Astrocyte (in vitro differentiated cells and primary cell): ENCODE data around the gene SLCO2A1. TPM values are rescaled to one million over a fixed set of nuclear protein-coding genes. Genes with fewer than 3 reads are reported as not detected.

Experiments
- DNase-seq: peaks from one replicate; pipeline ENCODE4 v3.0.0-alpha.2; 2010; ENCODE audit warnings: low read depth
- FAIRE-seq: peaks from 2 replicates; lab custom pipeline; 2011; peaks lifted over from hg19 to GRCh38; lab: Jason Lieb, UNC
- H2AFZ ChIP-seq: 2 replicates; pipeline ENCODE4 v1.6.0; 2012; ENCODE audit warnings: low read depth, low read length, inconsistent platforms
- H3K27ac ChIP-seq: 2 replicates; pipeline ENCODE4 v1.5.1; 2011; ENCODE audit warnings: low read depth, low read length, inconsistent platforms
- H3K27me3 ChIP-seq: 2 replicates; pipeline ENCODE4 v1.6.0; 2011; ENCODE audit warnings: low read length, inconsistent platforms; ENCODE audit not compliant: insufficient read depth
- H3K36me3 ChIP-seq: 2 replicates; pipeline ENCODE4 v1.5.1; 2011; ENCODE audit warnings: low read length, inconsistent platforms; ENCODE audit not compliant: insufficient read depth
- H3K4me1 ChIP-seq: 2 replicates; pipeline ENCODE4 v1.5.1; 2011; ENCODE audit warnings: low read length, inconsistent platforms; ENCODE audit not compliant: insufficient read depth
- H3K4me2 ChIP-seq: 2 replicates; pipeline ENCODE4 v1.6.0; 2012; ENCODE audit warnings: low read length, inconsistent platforms
- H3K4me3 ChIP-seq: 2 replicates; pipeline ENCODE4 v1.5.1; 2011; ENCODE audit warnings: low read depth, mild to moderate bottlenecking, low read length, inconsistent platforms; ENCODE audit not compliant: insufficient read depth
- H3K79me2 ChIP-seq: 2 replicates; pipeline ENCODE4 v1.6.0; 2012; ENCODE audit warnings: mild to moderate bottlenecking, low read length, inconsistent platforms; ENCODE audit not compliant: insufficient read depth
- H3K9ac ChIP-seq: 2 replicates; pipeline ENCODE4 v1.6.0; 2012; ENCODE audit warnings: mild to moderate bottlenecking, low read length, inconsistent platforms
- H3K9me3 ChIP-seq: 2 replicates; pipeline ENCODE4 v1.5.1; 2012; ENCODE audit warnings: low read depth, mild to moderate bottlenecking, low read length, inconsistent platforms; ENCODE audit not compliant: insufficient read depth
- H4K20me1 ChIP-seq: 2 replicates; pipeline ENCODE4 v1.6.0; 2012; ENCODE audit warnings: low read length, inconsistent platforms; ENCODE audit not compliant: insufficient read depth
- H3K27ac Mint-ChIP-seq: one replicate; pipeline ENCODE4 v1.8.0; 2021; ENCODE audit warnings: mild to moderate bottlenecking, mixed read lengths; ENCODE audit not compliant: unreplicated experiment
- H3K27me3 Mint-ChIP-seq: one replicate; pipeline ENCODE4 v1.8.0; 2021; ENCODE audit warnings: low read depth, mixed read lengths; ENCODE audit not compliant: unreplicated experiment
- H3K36me3 Mint-ChIP-seq: one replicate; pipeline ENCODE4 v1.8.0; 2021; ENCODE audit warnings: low read depth, mixed read lengths; ENCODE audit not compliant: unreplicated experiment
- H3K4me1 Mint-ChIP-seq: one replicate; pipeline ENCODE4 v1.8.0; 2021; ENCODE audit warnings: low read depth, mixed read lengths; ENCODE audit not compliant: unreplicated experiment
- H3K4me3 Mint-ChIP-seq: one replicate; pipeline ENCODE4 v1.8.0; 2021; ENCODE audit warnings: mild to moderate bottlenecking, moderate library complexity, mixed read lengths; ENCODE audit not compliant: unreplicated experiment
- H3K9me3 Mint-ChIP-seq: one replicate; pipeline ENCODE4 v1.8.0; 2021; ENCODE audit warnings: mild to moderate bottlenecking, mixed read lengths; ENCODE audit not compliant: unreplicated experiment
- EZH2 ChIP-seq: IDR thresholded peaks from 2 replicates; pipeline ENCODE4 v1.6.1; 2012; ENCODE audit warnings: mild to moderate bottlenecking, low read length, inconsistent platforms; ENCODE audit not compliant: insufficient read depth
- total RNA-seq: library from RNA; stranded (reverse); gene quantifications from 2 replicates; pipeline ENCODE4 v1.2.1, GENCODE V29; 2021
- TF ChIP-seq, protein P1 (sequence below): IDR thresholded peaks from 2 replicates; pipeline ENCODE4 v1.5.1; 2011; ENCODE audit warnings: low read depth, mild to moderate bottlenecking, inconsistent platforms, low read length, moderate library complexity; ENCODE audit not compliant: insufficient read depth

The SLCO2A1 gene
- total RNA-seq, 1 donor from 2014 or later: 2.1 TPM

DNA sequence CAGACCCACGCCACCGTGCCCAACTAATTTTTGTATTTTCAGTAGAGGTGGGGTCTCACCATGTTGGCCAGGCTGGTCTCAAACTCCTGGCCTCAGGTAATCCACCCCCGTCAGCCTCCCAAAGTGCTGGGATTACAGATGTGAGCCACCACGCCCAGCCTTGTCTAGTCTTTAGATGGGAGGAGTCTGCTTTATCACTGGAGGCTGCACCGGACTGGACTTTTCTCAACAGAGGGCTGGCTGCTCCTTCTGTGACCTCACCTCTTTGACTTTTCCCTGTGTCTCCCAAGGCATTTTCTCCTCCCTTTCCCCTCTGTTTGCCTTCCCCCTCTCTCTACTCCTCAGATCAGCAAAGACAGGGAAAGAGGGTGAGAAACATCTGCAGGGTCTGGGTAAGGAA lies 28.5 kb downstream of the SLCO2A1 start:
- H3K36me3 ChIP-seq: no peaks in the 10 kb centered on the region
- H3K4me3 Mint-ChIP-seq: no peak overlapping the region
- H3K27me3 ChIP-seq: peaks cover 6% of the 10 kb centered on the region
- peaks cover 3% of the 10 kb centered on the region for H3K36me3 Mint-ChIP-seq
- H3K79me2 ChIP-seq: no peaks in the 10 kb centered on the region
- H3K9me3 ChIP-seq: no peaks in the 10 kb centered on the region
- no peak for FAIRE-seq
- no peak for DNase-seq
- no peak overlapping the region for H3K27ac ChIP-seq
- H3K9ac ChIP-seq: no peak overlapping the region
- no peak overlapping the region for H3K4me2 ChIP-seq
- H3K4me1 Mint-ChIP-seq: peaks cover 15% of the 10 kb centered on the region
- no peaks in the 10 kb centered on the region for H4K20me1 ChIP-seq
- TF ChIP-seq EZH2: no peak
- TF ChIP-seq, protein P1, sequence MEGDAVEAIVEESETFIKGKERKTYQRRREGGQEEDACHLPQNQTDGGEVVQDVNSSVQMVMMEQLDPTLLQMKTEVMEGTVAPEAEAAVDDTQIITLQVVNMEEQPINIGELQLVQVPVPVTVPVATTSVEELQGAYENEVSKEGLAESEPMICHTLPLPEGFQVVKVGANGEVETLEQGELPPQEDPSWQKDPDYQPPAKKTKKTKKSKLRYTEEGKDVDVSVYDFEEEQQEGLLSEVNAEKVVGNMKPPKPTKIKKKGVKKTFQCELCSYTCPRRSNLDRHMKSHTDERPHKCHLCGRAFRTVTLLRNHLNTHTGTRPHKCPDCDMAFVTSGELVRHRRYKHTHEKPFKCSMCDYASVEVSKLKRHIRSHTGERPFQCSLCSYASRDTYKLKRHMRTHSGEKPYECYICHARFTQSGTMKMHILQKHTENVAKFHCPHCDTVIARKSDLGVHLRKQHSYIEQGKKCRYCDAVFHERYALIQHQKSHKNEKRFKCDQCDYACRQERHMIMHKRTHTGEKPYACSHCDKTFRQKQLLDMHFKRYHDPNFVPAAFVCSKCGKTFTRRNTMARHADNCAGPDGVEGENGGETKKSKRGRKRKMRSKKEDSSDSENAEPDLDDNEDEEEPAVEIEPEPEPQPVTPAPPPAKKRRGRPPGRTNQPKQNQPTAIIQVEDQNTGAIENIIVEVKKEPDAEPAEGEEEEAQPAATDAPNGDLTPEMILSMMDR: no peak
- H3K4me1 ChIP-seq: no peaks in the 10 kb centered on the region
- no peak overlapping the region for H2AFZ ChIP-seq
- H3K27me3 Mint-ChIP-seq: peaks cover 53% of the 10 kb centered on the region
- peaks cover 16% of the 10 kb centered on the region for H3K9me3 Mint-ChIP-seq
- no peak overlapping the region for H3K27ac Mint-ChIP-seq
- no peak overlapping the region for H3K4me3 ChIP-seq

DNA sequence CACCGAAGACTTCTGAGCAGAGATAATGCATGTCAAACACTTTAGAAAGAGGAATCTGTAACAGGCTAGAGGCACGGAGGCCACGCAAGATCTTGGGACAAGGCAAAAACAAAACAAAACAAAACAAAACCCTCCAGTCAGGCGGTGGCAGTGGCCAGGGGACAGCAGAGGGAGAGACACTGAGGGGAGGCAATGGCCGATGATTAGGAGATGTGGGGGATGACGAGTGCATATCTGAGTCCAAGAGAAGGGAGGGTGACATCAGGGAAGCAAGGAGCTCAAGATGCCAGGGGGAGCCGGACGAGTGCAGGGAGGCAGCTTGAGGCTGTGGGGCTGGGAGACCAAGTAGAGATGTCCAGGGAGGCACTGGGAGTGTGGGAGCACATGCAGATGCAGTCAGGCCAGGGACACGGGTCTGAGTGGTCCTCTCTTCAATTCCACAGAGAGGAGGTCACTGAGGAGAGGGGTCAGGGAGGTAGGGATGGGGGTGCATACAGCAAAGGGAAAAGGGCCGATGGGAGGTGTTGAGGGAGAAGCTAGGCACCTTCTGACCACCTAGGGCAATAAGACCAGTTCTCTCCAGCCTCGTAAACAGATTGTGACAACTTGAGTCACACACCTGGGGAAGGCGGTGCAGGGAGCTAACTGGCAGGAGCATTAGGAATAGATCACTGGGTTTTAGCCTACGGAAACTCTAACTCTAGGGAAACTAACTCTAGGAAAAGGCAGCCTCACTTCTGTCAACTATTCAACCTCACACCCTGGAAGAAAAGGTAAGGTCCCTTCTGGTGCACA lies 29.6 kb downstream of the SLCO2A1 start:
- H3K27ac Mint-ChIP-seq: no peak overlapping the region
- FAIRE-seq (no peak), DNase-seq (no peak)
- H3K4me3 ChIP-seq: no peak overlapping the region
- peaks cover 15% of the 10 kb centered on the region for H3K9me3 Mint-ChIP-seq
- H4K20me1 ChIP-seq: no peaks in the 10 kb centered on the region
- peaks cover 15% of the 10 kb centered on the region for H3K4me1 Mint-ChIP-seq
- H3K4me2 ChIP-seq: no peak overlapping the region
- H2AFZ ChIP-seq: no peak overlapping the region
- H3K9ac ChIP-seq: no peak overlapping the region
- peaks cover 59% of the 10 kb centered on the region for H3K27me3 Mint-ChIP-seq
- H3K36me3 ChIP-seq: no peaks in the 10 kb centered on the region
- no peak for TF ChIP-seq EZH2
- TF ChIP-seq, protein P1: no peak
- peaks cover 3% of the 10 kb centered on the region for H3K36me3 Mint-ChIP-seq
- no peaks in the 10 kb centered on the region for H3K79me2 ChIP-seq
- H3K4me3 Mint-ChIP-seq: no peak overlapping the region
- no peaks in the 10 kb centered on the region for H3K9me3 ChIP-seq
- H3K27ac ChIP-seq: no peak overlapping the region
- no peaks in the 10 kb centered on the region for H3K4me1 ChIP-seq
- peaks cover 6% of the 10 kb centered on the region for H3K27me3 ChIP-seq

DNA sequence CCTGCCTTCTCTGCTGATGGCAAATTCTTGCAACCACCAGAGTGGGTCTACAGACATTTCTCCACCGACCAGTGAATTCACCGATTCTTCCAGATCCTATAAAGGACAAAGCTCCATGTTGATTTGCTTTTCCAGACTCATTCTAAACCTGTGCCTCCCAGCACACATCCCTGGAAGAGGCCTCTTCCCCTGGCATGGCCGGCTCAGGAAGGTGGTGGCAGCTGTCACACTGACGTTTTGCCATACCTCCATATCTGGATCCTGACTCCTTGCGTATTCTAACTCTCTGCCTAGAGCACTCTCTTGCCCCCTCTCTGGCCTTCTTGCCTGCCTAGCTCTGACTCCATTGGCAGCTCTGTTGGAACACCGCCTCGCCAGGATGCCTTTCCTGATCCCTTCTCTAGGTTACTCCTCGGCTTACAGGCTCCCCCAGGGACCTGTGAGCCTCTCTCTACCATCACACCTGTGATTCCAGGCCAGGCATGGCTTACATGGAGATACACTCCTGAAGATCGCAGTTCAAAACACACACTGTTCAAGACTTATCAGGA lies 31.0 kb downstream of the SLCO2A1 start:
- Histone ChIP-seq H2AFZ (no peak overlapping the region), H3K27ac (no peak overlapping the region), H3K4me2 (no peak overlapping the region), H4K20me1 (no peaks in the 10 kb centered on the region), H3K9ac (no peak overlapping the region), H3K4me3 (no peak overlapping the region), H3K9me3 (no peaks in the 10 kb centered on the region), H3K4me1 (no peaks in the 10 kb centered on the region), H3K79me2 (no peaks in the 10 kb centered on the region), H3K27me3 (peaks cover 6% of the 10 kb centered on the region), H3K36me3 (no peaks in the 10 kb centered on the region)
- Mint-ChIP-seq H3K27ac (no peak overlapping the region), H3K9me3 (peaks cover 18% of the 10 kb centered on the region), H3K4me1 (peaks cover 15% of the 10 kb centered on the region), H3K36me3 (peaks cover 2% of the 10 kb centered on the region), H3K27me3 (peaks cover 68% of the 10 kb centered on the region), H3K4me3 (no peak overlapping the region)
- DNase-seq (no peak), FAIRE-seq (no peak)
- TF ChIP-seq, protein P1: no peak
- no peak for TF ChIP-seq EZH2
